Spleen (tissue), 11 donors: ENCODE data around the gene ASIC4. TPM values are rescaled to one million over a fixed set of nuclear protein-coding genes. Genes with fewer than 3 reads are reported as not detected.

ENCODE experiments used
- DNase-seq: peaks from one replicate; pipeline ENCODE4 v3.0.0-alpha.2; 2020
- H3K27ac ChIP-seq, 8 donors: fragments of 200-600 bp; sonication (generic) in 7 of 8; 1 replicate in 4 of 8; 2 replicates in 4 of 8; pipeline versions ENCODE4 v1.5.0 to v1.8.0; 2016 to 2021; ENCODE audit warnings: inconsistent platforms in 4 of 8, mild to moderate bottlenecking in 4 of 8, moderate library complexity in 1 of 8
- H3K27me3 ChIP-seq, 7 donors: fragments of 200-600 bp; sonication (generic) in 6 of 7; replicated peaks in 1 of 7; 1 replicate in 4 of 7; 2 replicates in 3 of 7; pipeline versions ENCODE4 v1.5.0 to v1.8.0; 2016 to 2021; ENCODE audit warnings: inconsistent platforms in 3 of 7, mild to moderate bottlenecking in 1 of 7
- H3K36me3 ChIP-seq, 6 donors: fragments of 200-600 bp; sonication (generic) in 5 of 6; 1 replicate in 4 of 6; 2 replicates in 2 of 6; pipeline versions ENCODE4 v1.5.0 to v1.8.0; 2016 to 2021; ENCODE audit warnings: inconsistent platforms in 2 of 6
- H3K4me1 ChIP-seq, 6 donors: fragments of 200-600 bp; sonication (generic) in 5 of 6; 1 replicate in 3 of 6; 2 replicates in 3 of 6; pipeline versions ENCODE4 v1.5.0 to v1.8.0; 2016 to 2021; ENCODE audit warnings: inconsistent platforms in 3 of 6
- H3K4me3 ChIP-seq, 8 donors: fragments of 200-600 bp; sonication (generic) in 7 of 8; 1 replicate in 4 of 8; 2 replicates in 4 of 8; pipeline versions ENCODE4 v1.5.0 to v1.8.0; 2016 to 2021; ENCODE audit warnings: inconsistent platforms in 4 of 8, mild to moderate bottlenecking in 4 of 8, moderate library complexity in 2 of 8
- H3K9me3 ChIP-seq, 8 donors: fragments of 200-600 bp; sonication (generic) in 7 of 8; 1 replicate in 4 of 8; 2 replicates in 4 of 8; pipeline versions ENCODE4 v1.5.0 to v1.8.0; 2016 to 2021; ENCODE audit warnings: inconsistent platforms in 4 of 8
- CTCF ChIP-seq, 11 experiments: fragments of 200-600 bp in 7 of 11; fragments of 450-650 bp in 4 of 11; sonication (generic) in 4 of 11; IDR thresholded peaks in 8 of 11; conservative IDR thresholded peaks in 3 of 11; 1 replicate in 7 of 11; 2 replicates in 4 of 11; pipeline versions ENCODE4 v1.4.0 to v1.8.0; 2016 to 2021; ENCODE audit warnings: antibody characterized with exemption in 11 of 11, inconsistent platforms in 4 of 11, mild to moderate bottlenecking in 1 of 11
- POLR2A ChIP-seq, 3 donors: fragments of 450-650 bp; IDR thresholded peaks; one replicate each; pipeline ENCODE4 v1.5.1; 2017; ENCODE audit warnings: antibody characterized with exemption in 3 of 3, mild to moderate bottlenecking in 1 of 3
- POLR2AphosphoS5 ChIP-seq, 3 donors: sonication (generic); formaldehyde crosslinking; IDR thresholded peaks; one replicate each; pipeline ENCODE4 v1.5.1; 2017; ENCODE audit warnings: antibody characterized with exemption in 3 of 3
- WGBS, 5 donors: extraction: QIAGEN DNeasy Blood & Tissue Kit in 3 of 5; methylation state at CpG; one replicate each; pipeline versions ENCODE4 v1.1.5 to v1.1.7; 2013 to 2018; 5-methylcytosine and 5-hydroxymethylcytosine counted together
- intact Hi-C: fragments of 100-400 bp; cut with DNase I; formaldehyde crosslinking; loops from one replicate; pipeline ENCODE4 v1.15.0; 2023; ENCODE audit warnings: low total_unique reads
- polyA plus RNA-seq, 3 donors: library from polyadenylated mRNA; stranded (reverse); fragments of 200-250 nt; gene quantifications; one replicate each; pipeline ENCODE4 v1.2.1, GENCODE V29; 2013
- total RNA-seq, 7 donors: library from RNA; depleted of rRNA in 3 of 7; stranded (reverse); fragments of >200 nt in 3 of 7; fragmentation: NEBNext Ultra II Directional in 4 of 7; extraction: Animal tissue kit (Norgen Biotek cat#: 25700) in 4 of 7; gene quantifications; one replicate each; pipeline versions ENCODE4 v1.1.0 to v1.2.1, GENCODE V29; 2016 to 2021
- donor health status: healthy with polysubstance abuse.
- donor health status: DM: no; HTN: no; CAD: no; lungs with moderate emphysema.
- donor health status: DM: no; HTN: no; CAD: no.
- donor health status: Bipolar disorder and iron deficiency.
- donor health status: healthy.
- donor health status: DM: no; HTN: no; CAD: no.
- donor health status: DM: yes; HTN: yes; CAD: no.

Gene ASIC4
- total and polyA plus RNA-seq, 10 donors, result 0.04 to 0.32 (median 0.05) TPM; not detected in 6

- Histone ChIP-seq H3K4me3 (no peak overlapping the region), H3K9me3 (no peaks in the 10 kb centered on the region), H3K36me3 (no peaks in the 10 kb centered on the region), H3K27me3 (peaks cover 0 to 98% (median 35%) of the 10 kb centered on the region in 7 donors), H3K27ac (no peak overlapping the region), H3K4me1 (peaks cover 9 to 26% (median 19%) of the 10 kb centered on the region in 6 donors)
- 77 to 93% (median 86%) methylated on average over 7 to 9 of the region's 9 CpGs for WGBS, 5 donors
- no peak for TF ChIP-seq POLR2A (IDR thresholded peaks at IDR 0.05)
- TF ChIP-seq CTCF (IDR thresholded peaks at IDR 0.05 in 8 of 11, conservative IDR thresholded peaks at IDR 0.05 in 3 of 11), result no peak
- TF ChIP-seq POLR2AphosphoS5 (IDR thresholded peaks at IDR 0.05), result no peak
- no peak for DNase-seq
- intact Hi-C loops, result no loop called here
Observed at GRCh38 chr2:219549619-219550018, 35.3 kb downstream of the ASIC4 start.

DNA sequence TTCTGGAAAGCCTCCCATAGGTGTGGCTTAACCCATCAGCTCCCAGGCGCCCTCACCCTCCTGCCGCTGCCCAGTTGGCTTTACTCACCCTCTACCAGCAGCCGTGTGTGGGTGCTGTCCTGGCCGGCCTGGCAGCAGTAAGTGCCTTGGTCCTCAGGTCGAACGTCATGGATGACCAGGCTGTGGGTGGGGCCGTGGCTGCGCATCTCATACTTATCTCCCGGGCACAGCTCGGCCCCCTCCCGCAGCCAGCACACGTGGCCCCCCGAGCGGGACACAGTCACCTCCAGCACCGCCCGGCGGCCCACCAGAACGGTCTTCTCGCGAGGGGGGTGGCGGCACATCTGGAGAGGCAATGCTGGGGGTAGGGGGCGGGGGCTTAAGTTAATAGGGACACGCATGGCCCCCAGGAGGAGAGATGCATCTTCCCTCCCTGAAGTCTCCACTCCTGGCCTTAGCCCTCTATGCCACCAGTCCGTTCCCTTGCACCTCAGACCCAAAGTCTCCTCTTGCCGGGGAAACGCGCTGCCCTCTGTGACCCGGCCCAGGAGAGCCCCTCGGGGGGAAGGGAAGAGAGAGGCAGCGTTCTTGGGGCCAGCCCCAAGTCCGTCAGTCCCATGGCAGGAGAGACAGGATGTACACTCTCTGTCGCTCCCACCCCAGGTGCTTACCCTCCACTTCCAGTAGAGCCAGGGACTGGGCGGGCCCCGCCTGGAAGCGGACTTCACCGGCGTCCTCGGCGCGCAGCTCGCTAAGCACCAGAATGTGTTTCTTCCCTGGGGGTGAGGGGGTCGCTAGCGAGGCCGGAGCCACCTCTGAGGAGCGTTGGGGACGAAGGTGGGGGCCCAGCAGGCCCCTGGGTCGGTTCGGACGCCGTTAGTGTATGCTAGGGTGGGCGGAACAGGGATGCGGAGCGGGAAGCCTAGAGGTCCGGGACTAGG lies 37.4 kb downstream of the ASIC4 start:
- Histone ChIP-seq H3K36me3 (no peaks in the 10 kb centered on the region), H3K27ac (peak overlapping the region in 1 of 8 donors; percentile 41), H3K27me3 (peaks cover 0 to 98% (median 35%) of the 10 kb centered on the region in 7 donors), H3K4me3 (peak overlapping the region; percentile 48 to 78 (median 58)), H3K4me1 (peaks cover 9 to 25% (median 19%) of the 10 kb centered on the region in 6 donors), H3K9me3 (no peaks in the 10 kb centered on the region)
- DNase-seq, result peak; percentile 82
- 4 to 14% (median 7%) methylated on average over 27 to 54 of the region's 54 CpGs for WGBS, 5 donors
- intact Hi-C loops, result no loop called here
- TF ChIP-seq POLR2AphosphoS5 (IDR thresholded peaks at IDR 0.05) (no peak), CTCF (IDR thresholded peaks at IDR 0.05 in 8 of 11, conservative IDR thresholded peaks at IDR 0.05 in 3 of 11) (no peak), POLR2A (IDR thresholded peaks at IDR 0.05) (no peak)

DNA sequence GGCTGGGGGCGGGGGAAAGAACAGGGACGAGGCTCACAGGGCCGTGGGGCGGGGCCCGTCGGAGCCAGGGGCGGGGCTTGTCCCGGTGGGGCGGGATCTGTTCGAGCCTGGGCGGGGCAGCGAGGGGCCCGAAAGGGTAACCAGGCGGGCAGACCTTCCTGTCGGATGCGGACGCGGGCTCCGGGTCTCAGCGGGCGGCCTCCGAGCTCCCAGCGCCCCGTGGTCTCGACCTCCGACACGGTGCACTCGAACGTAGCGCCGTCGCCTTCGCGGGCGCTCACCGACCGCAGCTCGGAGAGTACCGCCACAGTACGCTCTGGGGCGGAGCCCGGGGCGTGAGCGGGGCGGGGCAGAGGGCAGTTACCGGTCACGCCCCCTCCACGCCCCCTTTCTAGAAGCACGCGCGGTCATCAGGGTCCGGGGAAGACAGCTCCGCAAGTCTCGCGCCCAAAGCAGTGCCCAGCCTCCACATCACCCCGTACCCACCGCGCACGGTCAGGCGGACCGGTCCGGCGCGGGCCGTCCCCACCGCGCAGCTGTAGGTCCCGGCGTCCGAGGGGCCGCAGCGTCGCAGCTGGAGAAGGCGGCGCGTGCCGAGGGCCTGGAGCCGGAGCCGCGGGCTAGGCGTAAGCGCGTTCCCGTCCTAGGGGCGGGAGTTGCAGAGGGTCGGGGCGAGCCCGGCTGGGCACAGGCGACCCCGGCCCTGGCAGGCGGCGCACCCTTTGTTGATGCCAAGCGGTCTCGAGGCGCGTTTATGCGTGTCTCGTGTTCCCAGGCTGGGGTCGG lies 38.3 kb downstream of the ASIC4 start:
- Histone ChIP-seq H3K27ac (peak overlapping the region in 3 of 8 donors; percentile 41 to 63 (median 51)), H3K9me3 (no peaks in the 10 kb centered on the region), H3K27me3 (peaks cover 0 to 98% (median 35%) of the 10 kb centered on the region in 7 donors), H3K4me1 (peaks cover 9 to 25% (median 19%) of the 10 kb centered on the region in 6 donors), H3K4me3 (peak overlapping the region; percentile 48 to 78 (median 58)), H3K36me3 (no peaks in the 10 kb centered on the region)
- TF ChIP-seq CTCF (IDR thresholded peaks at IDR 0.05 in 8 of 11, conservative IDR thresholded peaks at IDR 0.05 in 3 of 11) (peak in 1 of 11 experiments; percentile 13), POLR2A (IDR thresholded peaks at IDR 0.05) (no peak), POLR2AphosphoS5 (IDR thresholded peaks at IDR 0.05) (peak in 2 of 3 donors; percentile 56 to 71)
- WGBS, 5 donors, result 2 to 5% (median 4%) methylated on average over 24 to 99 of the region's 99 CpGs
- intact Hi-C loops, result no loop called here
- DNase-seq, result peak; percentile 92
